SK-N-SH treated with all-trans-retinoic acid at 6 μM for 48 hours (cell line): ENCODE data around the gene WNT7A.

Source experiments
- ATAC-seq: fragments of 200-7000 bp; cut with Tn5 transposase; 3 replicates; pipeline ENCODE4 v1.9.1; 2020; ENCODE audit warnings: mild to moderate bottlenecking, moderate library complexity
- BACH2 ChIP-seq: fragments of 250-450 bp; sonication (Bioruptor Pico); IDR thresholded peaks from 2 replicates; pipeline ENCODE4 v1.9.0; 2021; ENCODE audit warnings: mild to moderate bottlenecking, borderline replicate concordance
- CSDC2 ChIP-seq: fragments of 250-450 bp; sonication (Bioruptor Pico); IDR thresholded peaks from 2 replicates; pipeline ENCODE4 v1.5.0; 2020; ENCODE audit warnings: mild to moderate bottlenecking, moderate library complexity
- ESRRG ChIP-seq: fragments of 250-450 bp; sonication (Bioruptor Pico); IDR thresholded peaks from 2 replicates; pipeline ENCODE4 v1.6.1; 2021; ENCODE audit warnings: mild to moderate bottlenecking
- GLIS3 ChIP-seq: fragments of 250-450 bp; sonication (Bioruptor Pico); IDR thresholded peaks from 2 replicates; pipeline ENCODE4 v1.5.0; 2020; ENCODE audit warnings: mild to moderate bottlenecking, moderate library complexity
- ISL1 ChIP-seq: fragments of 250-450 bp; sonication (Bioruptor Pico); IDR thresholded peaks from 2 replicates; pipeline ENCODE4 v2.1.2; 2022; ENCODE audit warnings: mild to moderate bottlenecking, moderate library complexity
- PATZ1 ChIP-seq: fragments of 250-450 bp; sonication (Bioruptor Pico); IDR thresholded peaks from 2 replicates; pipeline ENCODE4 v1.8.0; 2020; ENCODE audit warnings: mild to moderate bottlenecking, moderate library complexity, borderline replicate concordance
- RARB ChIP-seq: fragments of 250-450 bp; sonication (Bioruptor Pico); IDR thresholded peaks from 2 replicates; pipeline ENCODE4 v1.8.0; 2021; ENCODE audit warnings: mild to moderate bottlenecking, moderate library complexity
- SNAI2 ChIP-seq: fragments of 250-450 bp; sonication (Bioruptor Pico); IDR thresholded peaks from 2 replicates; pipeline ENCODE4 v1.5.0; 2020; ENCODE audit warnings: mild to moderate bottlenecking, moderate library complexity
- TCF4 ChIP-seq: fragments of 250-450 bp; sonication (Bioruptor Pico); IDR thresholded peaks from 2 replicates; pipeline ENCODE4 v1.8.0; 2021; ENCODE audit warnings: mild to moderate bottlenecking, moderate library complexity, borderline replicate concordance
- TOX ChIP-seq: fragments of 250-450 bp; sonication (Bioruptor Pico); IDR thresholded peaks from 2 replicates; pipeline ENCODE4 v1.8.0; 2021; ENCODE audit warnings: mild to moderate bottlenecking, moderate library complexity, borderline replicate concordance
- ZC3H10 ChIP-seq: fragments of 250-450 bp; sonication (Bioruptor Pico); IDR thresholded peaks from 2 replicates; pipeline ENCODE4 v1.5.1; 2021; ENCODE audit warnings: mild to moderate bottlenecking, moderate library complexity
- ZFP3 ChIP-seq: fragments of 250-450 bp; sonication (Bioruptor Pico); IDR thresholded peaks from 2 replicates; pipeline ENCODE4 v1.5.0; 2020; ENCODE audit warnings: mild to moderate bottlenecking, moderate library complexity
- ZNF565 ChIP-seq: fragments of 450-650 bp; formaldehyde crosslinking; conservative IDR thresholded peaks from 2 replicates; pipeline ENCODE4 v1.5.0; 2020; ENCODE audit warnings: low read depth, mild to moderate bottlenecking, moderate library complexity
- ZNF70 ChIP-seq: fragments of 450-650 bp; formaldehyde crosslinking; IDR thresholded peaks from 2 replicates; pipeline ENCODE4 v1.5.0; 2020; ENCODE audit warnings: mild to moderate bottlenecking, moderate library complexity
- ZNF8 ChIP-seq: fragments of 450-650 bp; formaldehyde crosslinking; IDR thresholded peaks from 2 replicates; pipeline ENCODE4 v1.5.0; 2020; ENCODE audit warnings: mild to moderate bottlenecking, moderate library complexity
- TF ChIP-seq, protein P1 (sequence below): fragments of 250-450 bp; sonication (Bioruptor Pico); IDR thresholded peaks from 2 replicates; pipeline ENCODE4 v1.5.0; 2020; ENCODE audit warnings: mild to moderate bottlenecking, moderate library complexity
- TF ChIP-seq, protein P2 (sequence below): fragments of 250-450 bp; sonication (Bioruptor Pico); IDR thresholded peaks from 2 replicates; pipeline ENCODE4 v1.5.1; 2020; ENCODE audit warnings: low read depth, mild to moderate bottlenecking, moderate library complexity
- TF ChIP-seq, protein P3 (sequence below): fragments of 250-450 bp; sonication (Bioruptor Pico); IDR thresholded peaks from 2 replicates; pipeline ENCODE4 v1.5.1; 2021; ENCODE audit warnings: mild to moderate bottlenecking, moderate library complexity

WNT7A gene

DNA sequence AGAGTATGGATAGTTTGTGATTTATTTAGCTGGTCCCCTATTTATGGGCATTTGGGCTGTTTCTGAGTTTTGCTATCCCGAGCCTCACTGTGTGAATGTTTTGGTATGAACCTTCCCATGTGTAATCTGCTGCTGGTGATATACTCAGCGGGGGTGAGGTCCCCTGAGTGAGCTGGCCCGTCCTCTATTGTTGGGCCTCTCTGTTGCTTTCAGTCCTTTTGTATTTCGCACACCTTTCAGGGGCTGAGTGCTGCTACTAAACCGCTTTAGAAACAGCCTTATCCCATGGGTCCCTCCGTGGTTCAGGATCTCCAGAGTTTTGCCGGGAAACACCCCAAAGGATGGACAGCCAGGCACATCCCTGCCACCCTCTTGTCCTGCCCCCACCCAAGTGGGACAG, 94.5 kb downstream of the WNT7A start (continued):
- TF ChIP-seq, protein P1, sequence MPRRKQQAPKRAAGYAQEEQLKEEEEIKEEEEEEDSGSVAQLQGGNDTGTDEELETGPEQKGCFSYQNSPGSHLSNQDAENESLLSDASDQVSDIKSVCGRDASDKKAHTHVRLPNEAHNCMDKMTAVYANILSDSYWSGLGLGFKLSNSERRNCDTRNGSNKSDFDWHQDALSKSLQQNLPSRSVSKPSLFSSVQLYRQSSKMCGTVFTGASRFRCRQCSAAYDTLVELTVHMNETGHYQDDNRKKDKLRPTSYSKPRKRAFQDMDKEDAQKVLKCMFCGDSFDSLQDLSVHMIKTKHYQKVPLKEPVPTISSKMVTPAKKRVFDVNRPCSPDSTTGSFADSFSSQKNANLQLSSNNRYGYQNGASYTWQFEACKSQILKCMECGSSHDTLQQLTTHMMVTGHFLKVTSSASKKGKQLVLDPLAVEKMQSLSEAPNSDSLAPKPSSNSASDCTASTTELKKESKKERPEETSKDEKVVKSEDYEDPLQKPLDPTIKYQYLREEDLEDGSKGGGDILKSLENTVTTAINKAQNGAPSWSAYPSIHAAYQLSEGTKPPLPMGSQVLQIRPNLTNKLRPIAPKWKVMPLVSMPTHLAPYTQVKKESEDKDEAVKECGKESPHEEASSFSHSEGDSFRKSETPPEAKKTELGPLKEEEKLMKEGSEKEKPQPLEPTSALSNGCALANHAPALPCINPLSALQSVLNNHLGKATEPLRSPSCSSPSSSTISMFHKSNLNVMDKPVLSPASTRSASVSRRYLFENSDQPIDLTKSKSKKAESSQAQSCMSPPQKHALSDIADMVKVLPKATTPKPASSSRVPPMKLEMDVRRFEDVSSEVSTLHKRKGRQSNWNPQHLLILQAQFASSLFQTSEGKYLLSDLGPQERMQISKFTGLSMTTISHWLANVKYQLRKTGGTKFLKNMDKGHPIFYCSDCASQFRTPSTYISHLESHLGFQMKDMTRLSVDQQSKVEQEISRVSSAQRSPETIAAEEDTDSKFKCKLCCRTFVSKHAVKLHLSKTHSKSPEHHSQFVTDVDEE (CRISPR knock-in tag): no peak
- no peak for TF ChIP-seq CSDC2
- no peak for TF ChIP-seq ZNF8 (CRISPR knock-in tag)
- TF ChIP-seq, protein P2, sequence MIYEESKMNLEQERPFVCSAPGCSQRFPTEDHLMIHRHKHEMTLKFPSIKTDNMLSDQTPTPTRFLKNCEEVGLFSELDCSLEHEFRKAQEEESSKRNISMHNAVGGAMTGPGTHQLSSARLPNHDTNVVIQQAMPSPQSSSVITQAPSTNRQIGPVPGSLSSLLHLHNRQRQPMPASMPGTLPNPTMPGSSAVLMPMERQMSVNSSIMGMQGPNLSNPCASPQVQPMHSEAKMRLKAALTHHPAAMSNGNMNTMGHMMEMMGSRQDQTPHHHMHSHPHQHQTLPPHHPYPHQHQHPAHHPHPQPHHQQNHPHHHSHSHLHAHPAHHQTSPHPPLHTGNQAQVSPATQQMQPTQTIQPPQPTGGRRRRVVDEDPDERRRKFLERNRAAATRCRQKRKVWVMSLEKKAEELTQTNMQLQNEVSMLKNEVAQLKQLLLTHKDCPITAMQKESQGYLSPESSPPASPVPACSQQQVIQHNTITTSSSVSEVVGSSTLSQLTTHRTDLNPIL: no peak
- no peak for TF ChIP-seq PATZ1 (CRISPR knock-in tag)
- TF ChIP-seq ZNF565: no peak
- TF ChIP-seq TOX: no peak

GRCh38 chr3:13783476-13783875, 96.4 kb downstream of the WNT7A start:
- ATAC-seq: no peak
- TF ChIP-seq ZFP3: no peak
- no peak for TF ChIP-seq RARB (CRISPR knock-in tag)
- TF ChIP-seq ISL1 (CRISPR knock-in tag): no peak
- no peak for TF ChIP-seq BACH2 (CRISPR knock-in tag)
- no peak for TF ChIP-seq TOX
- TF ChIP-seq TCF4 (CRISPR knock-in tag): no peak
- no peak for TF ChIP-seq ZNF70
- TF ChIP-seq GLIS3 (CRISPR knock-in tag): no peak
- no peak for TF ChIP-seq SNAI2 (CRISPR knock-in tag)
- TF ChIP-seq ZC3H10 (CRISPR knock-in tag): no peak
- no peak for TF ChIP-seq ZNF8 (CRISPR knock-in tag)
- TF ChIP-seq, protein P1 (CRISPR knock-in tag): no peak
- TF ChIP-seq ZNF565: no peak
- TF ChIP-seq ESRRG: no peak
- TF ChIP-seq PATZ1 (CRISPR knock-in tag): no peak
- TF ChIP-seq, protein P3, sequence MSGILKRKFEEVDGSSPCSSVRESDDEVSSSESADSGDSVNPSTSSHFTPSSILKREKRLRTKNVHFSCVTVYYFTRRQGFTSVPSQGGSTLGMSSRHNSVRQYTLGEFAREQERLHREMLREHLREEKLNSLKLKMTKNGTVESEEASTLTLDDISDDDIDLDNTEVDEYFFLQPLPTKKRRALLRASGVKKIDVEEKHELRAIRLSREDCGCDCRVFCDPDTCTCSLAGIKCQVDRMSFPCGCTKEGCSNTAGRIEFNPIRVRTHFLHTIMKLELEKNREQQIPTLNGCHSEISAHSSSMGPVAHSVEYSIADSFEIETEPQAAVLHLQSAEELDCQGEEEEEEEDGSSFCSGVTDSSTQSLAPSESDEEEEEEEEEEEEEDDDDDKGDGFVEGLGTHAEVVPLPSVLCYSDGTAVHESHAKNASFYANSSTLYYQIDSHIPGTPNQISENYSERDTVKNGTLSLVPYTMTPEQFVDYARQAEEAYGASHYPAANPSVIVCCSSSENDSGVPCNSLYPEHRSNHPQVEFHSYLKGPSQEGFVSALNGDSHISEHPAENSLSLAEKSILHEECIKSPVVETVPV (CRISPR knock-in tag): no peak
- TF ChIP-seq, protein P2: no peak
- no peak for TF ChIP-seq CSDC2
